ACC112 (cell line): ENCODE measurements around the gene GDF2.

Experiments
- H2AFZ ChIP-seq: fragments of 200-600 bp; sonication (generic); one replicate; pipeline ENCODE4 v1.6.0; 2017; ENCODE audit warnings: antibody characterized with exemption, low read length; ENCODE audit not compliant: unreplicated experiment
- H3K27ac ChIP-seq: fragments of 200-600 bp; sonication (generic); 2 replicates; pipeline ENCODE4 v1.5.1; 2014; ENCODE audit warnings: low read depth, mild to moderate bottlenecking, antibody characterized with exemption, low read length, moderate library complexity
- H3K27me3 ChIP-seq: fragments of 200-600 bp; sonication (generic); 2 replicates; pipeline ENCODE4 v1.6.1; 2014; ENCODE audit warnings: mild to moderate bottlenecking, antibody characterized with exemption, low read length, moderate library complexity, mixed read lengths; ENCODE audit not compliant: insufficient read depth
- H3K36me3 ChIP-seq: fragments of 200-600 bp; sonication (generic); 2 replicates; pipeline ENCODE4 v1.6.1; 2016; ENCODE audit warnings: mild to moderate bottlenecking, antibody characterized with exemption, low read length, moderate library complexity, mixed read lengths; ENCODE audit not compliant: insufficient read depth
- H3K4me1 ChIP-seq: fragments of 200-600 bp; sonication (generic); one replicate; pipeline ENCODE4 v1.6.1; 2016; ENCODE audit warnings: low read length, mixed read lengths; ENCODE audit not compliant: insufficient read depth, unreplicated experiment, control insufficient read depth
- H3K4me3 ChIP-seq: fragments of 200-600 bp; sonication (generic); 2 replicates; pipeline ENCODE4 v1.5.1; 2014; ENCODE audit warnings: mild to moderate bottlenecking, low read depth, low read length
- H3K79me2 ChIP-seq: fragments of 200-600 bp; sonication (generic); one replicate; pipeline ENCODE4 v1.6.0; 2016; ENCODE audit warnings: low read length; ENCODE audit not compliant: control insufficient read depth, unreplicated experiment, insufficient read depth

The GDF2 gene

DNA sequence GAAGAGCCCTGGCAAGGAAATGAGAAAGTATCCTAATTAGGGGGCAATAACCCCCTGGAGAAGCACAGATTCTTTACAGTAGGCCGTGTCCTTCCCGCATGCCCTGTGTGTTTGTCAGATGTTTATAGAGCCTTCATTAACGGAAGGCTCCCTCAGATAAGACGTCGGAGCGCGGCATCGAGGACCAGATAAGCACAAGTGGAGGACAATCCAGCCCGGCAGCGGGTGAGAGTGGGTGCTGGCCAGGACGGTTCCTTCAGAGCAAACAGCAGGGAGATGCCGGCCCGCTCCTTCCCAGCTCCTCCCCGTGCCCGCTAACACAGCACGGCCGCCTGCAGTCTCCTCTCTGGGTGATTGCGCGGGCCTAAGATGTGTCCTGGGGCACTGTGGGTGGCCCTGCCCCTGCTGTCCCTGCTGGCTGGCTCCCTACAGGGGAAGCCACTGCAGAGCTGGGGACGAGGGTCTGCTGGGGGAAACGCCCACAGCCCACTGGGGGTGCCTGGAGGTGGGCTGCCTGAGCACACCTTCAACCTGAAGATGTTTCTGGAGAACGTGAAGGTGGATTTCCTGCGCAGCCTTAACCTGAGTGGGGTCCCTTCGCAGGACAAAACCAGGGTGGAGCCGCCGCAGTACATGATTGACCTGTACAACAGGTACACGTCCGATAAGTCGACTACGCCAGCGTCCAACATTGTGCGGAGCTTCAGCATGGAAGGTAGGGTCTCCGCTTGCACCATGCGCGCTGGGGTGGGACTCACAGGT lies at the start of gene GDF2:
TSS of gene GDF2 (plus strand) at position 155 of the 762 bp plus-strand sequence. CDS start at position 370, 215 bp downstream.
- Histone ChIP-seq H3K79me2 (no peaks in the 10 kb centered on the region), H3K4me3 (no peak within 1 kb of the TSS), H3K4me1 (no peaks in the 10 kb centered on the region), H3K36me3 (no peaks in the 10 kb centered on the region), H2AFZ (no peak within 1 kb of the TSS), H3K27me3 (peaks cover 64% of the 10 kb centered on the region), H3K27ac (no peak within 1 kb of the TSS)

- Histone ChIP-seq H3K4me3 (no peak overlapping the region), H2AFZ (no peak overlapping the region), H3K4me1 (no peaks in the 10 kb centered on the region), H3K27ac (no peak overlapping the region), H3K79me2 (no peaks in the 10 kb centered on the region), H3K27me3 (peaks cover 42% of the 10 kb centered on the region), H3K36me3 (no peaks in the 10 kb centered on the region)
These were observed 46.2 kb upstream of the GDF2 start for GRCh38 chr10:47276071-47276470.

DNA sequence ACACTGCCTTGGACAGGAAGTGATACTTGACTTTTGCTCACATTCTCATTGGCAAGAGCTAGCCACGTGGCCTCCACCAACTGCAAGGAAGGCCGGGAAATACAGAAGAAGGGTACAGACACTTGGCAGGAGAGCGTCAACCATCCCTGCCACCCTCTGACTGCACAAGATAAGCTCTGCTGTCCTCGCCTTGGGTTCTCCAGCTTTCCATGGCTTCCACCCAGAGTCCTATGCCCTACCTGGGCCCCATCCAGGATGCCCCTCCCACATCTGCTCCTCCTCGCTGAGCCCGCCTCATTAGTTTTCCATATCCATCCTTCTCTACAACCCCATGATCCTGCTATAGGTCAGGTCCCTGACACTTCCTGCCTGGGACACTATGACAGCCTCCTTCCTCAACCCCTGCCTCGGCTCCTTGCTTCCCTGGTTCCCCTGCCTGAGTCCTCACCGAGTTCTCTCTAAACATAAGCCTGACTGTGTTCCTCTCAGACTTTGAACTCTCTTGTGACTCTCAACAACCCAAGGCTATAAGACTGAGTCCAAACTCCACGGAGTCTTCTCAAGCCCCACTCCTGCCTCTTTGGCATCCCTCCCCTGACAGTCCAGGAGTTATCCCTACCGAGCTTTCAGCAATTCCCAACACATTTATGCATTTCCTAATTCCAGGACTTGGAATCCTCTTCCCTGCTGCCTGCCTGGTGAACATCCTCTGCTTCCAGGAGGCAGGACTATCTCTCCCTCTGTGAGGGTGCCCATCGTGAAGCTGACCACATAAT lies 45.5 kb upstream of the GDF2 start:
- H2AFZ ChIP-seq: no peak overlapping the region
- no peak overlapping the region for H3K27ac ChIP-seq

DNA sequence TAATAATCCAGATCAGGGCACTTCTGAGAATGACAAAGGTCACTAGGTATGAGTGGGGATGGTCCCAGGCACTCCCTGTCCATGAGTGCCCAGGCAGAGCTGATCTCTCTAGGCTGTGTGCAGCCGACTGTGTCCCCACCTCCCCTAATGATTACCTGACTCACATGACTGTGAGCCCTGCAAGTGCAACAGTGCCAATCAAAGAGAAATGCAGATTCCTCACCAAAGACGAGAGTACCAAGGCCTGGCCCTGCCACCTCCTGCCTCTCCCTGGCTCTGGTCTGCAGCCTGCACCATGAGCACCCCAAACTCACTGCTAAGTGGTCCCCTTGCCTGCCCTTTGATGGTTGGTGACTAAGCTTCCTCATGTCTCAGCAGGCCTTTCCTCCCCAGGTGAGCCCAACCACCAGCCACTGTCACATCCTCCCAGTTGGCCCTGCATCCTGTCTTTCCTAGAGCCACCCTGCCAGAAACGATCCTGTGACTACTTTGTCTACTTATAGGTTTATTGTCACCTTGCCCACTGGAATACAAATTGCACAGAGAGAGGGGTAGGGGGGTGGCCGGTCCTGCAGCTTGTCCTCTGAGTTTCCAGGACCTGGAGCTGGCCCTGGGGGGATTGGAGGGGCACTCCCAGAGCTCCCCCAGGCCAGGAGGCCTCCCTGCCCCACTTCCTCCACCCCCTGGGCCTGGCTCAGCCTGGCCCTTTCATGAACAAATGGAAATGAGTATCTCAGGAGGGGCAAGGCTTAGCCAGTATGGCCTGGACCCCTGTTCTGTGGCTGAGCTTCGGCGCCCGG lies 44.7 kb upstream of the GDF2 start:
- Histone ChIP-seq H3K4me3 (no peak overlapping the region), H3K36me3 (no peaks in the 10 kb centered on the region), H3K27ac (no peak overlapping the region), H2AFZ (no peak overlapping the region), H3K79me2 (no peaks in the 10 kb centered on the region), H3K4me1 (no peaks in the 10 kb centered on the region), H3K27me3 (peaks cover 44% of the 10 kb centered on the region)

More for the DNA sequence above, 45.5 kb upstream of the GDF2 start:
- H3K79me2 ChIP-seq: no peaks in the 10 kb centered on the region
- peaks cover 42% of the 10 kb centered on the region for H3K27me3 ChIP-seq
- H3K36me3 ChIP-seq: no peaks in the 10 kb centered on the region
- no peak overlapping the region for H3K4me3 ChIP-seq
- H3K4me1 ChIP-seq: no peaks in the 10 kb centered on the region

DNA sequence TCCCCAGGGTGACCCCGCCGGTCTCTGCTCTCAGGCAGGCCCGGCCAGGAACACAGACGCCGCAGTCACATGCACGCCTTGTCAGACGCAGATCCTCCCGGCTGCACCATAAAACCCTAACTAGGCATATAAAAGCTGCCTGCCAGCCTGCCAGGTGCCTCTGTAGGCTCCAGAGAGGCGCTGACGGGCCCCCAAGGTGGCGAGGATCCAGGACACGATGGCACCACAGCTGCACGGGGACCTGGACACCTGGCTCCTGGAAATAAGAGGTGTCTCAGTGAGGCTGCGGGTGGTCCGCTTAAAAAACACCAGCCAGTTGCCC lies 44.1 kb upstream of the GDF2 start:
- H3K4me3 ChIP-seq: no peak overlapping the region
- H3K27me3 ChIP-seq: peaks cover 46% of the 10 kb centered on the region
- no peaks in the 10 kb centered on the region for H3K4me1 ChIP-seq
- no peaks in the 10 kb centered on the region for H3K36me3 ChIP-seq
- H3K27ac ChIP-seq: no peak overlapping the region
- no peaks in the 10 kb centered on the region for H3K79me2 ChIP-seq
- no peak overlapping the region for H2AFZ ChIP-seq

GRCh38 chr10:47278720-47279119 lies 43.5 kb upstream of the GDF2 start:
- Histone ChIP-seq H3K79me2 (no peaks in the 10 kb centered on the region), H3K27me3 (peaks cover 46% of the 10 kb centered on the region), H3K4me1 (no peaks in the 10 kb centered on the region), H3K36me3 (no peaks in the 10 kb centered on the region), H3K27ac (no peak overlapping the region), H3K4me3 (no peak overlapping the region), H2AFZ (no peak overlapping the region)

DNA sequence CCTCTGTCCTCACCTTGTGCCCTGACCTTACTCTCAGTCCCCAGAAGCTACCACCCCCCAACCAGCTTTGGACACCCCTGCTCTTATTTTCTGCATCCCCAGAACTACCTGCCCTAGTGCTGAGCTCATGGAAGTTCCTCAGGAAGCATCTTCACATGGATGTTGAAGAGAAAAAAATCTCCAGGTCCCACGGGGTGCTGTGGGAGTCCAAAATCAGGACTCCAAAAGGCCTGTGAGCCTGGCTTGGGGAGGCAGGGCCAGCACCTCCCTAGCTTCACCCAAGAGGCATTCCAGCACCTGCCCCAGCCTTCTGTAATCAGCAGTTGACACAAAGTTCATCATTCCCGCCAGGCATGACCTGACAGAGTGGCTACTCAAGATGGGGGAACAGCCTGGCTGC lies 43.0 kb upstream of the GDF2 start:
- Histone ChIP-seq H2AFZ (no peak overlapping the region), H3K4me3 (no peak overlapping the region), H3K36me3 (no peaks in the 10 kb centered on the region), H3K27ac (no peak overlapping the region), H3K27me3 (peaks cover 43% of the 10 kb centered on the region), H3K79me2 (no peaks in the 10 kb centered on the region), H3K4me1 (no peaks in the 10 kb centered on the region)

DNA sequence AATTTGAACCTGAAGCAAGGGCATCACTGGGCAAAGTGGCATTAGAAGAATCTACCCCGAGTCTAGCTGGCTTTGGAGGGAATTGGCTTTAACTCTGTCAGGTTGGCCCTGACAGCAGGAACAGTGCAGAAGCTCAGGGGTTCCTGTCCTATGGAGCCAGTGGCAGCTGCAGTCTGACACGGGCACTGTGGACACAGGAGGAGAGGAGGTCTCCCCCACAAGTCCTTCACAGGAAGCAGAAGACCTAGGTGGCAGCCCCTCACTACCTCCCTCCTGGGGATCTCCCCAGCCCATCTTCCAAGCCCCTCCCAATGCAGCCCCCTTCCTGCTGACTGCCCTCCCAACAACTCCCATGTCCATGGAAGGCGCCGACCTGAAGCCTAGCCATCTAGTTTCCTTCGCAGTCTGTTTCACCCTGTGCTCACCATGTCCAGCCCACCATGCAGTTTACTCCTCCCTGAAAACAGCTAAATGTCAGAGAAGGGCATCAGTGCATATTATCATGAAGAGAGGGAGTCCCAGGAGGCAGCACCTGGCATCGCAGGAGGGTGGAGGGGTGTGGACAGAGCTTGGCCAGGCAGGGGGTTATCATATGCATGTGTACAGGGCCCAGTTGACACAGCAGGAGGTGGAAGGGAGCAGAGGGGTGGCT lies 40.1 kb upstream of the GDF2 start:
- Histone ChIP-seq H3K27me3 (peaks cover 38% of the 10 kb centered on the region), H3K4me1 (no peaks in the 10 kb centered on the region), H3K36me3 (no peaks in the 10 kb centered on the region), H3K4me3 (no peak overlapping the region), H3K27ac (no peak overlapping the region), H2AFZ (no peak overlapping the region), H3K79me2 (no peaks in the 10 kb centered on the region)

DNA sequence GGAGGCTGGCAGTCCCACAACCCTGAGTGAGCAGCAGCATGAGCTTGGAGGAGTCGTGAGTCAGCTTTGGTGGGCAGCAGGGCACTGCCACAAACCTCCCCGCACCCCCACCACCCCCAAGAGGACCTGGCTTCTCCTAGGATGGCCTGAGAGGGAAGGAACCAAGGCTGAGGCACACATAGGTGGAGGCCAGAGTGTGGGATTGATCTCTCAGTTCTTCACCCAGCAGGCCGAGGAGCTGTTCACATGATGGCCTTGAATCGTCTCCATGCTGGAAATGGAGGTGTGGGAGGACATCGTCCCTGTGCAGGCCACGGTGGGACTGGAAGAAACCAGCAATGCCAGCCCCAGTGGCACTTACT lies 39.6 kb upstream of the GDF2 start:
- no peaks in the 10 kb centered on the region for H3K4me1 ChIP-seq

GRCh38 chr10:47283101-47283630 lies 39.1 kb upstream of the GDF2 start:
- H3K36me3 ChIP-seq: no peaks in the 10 kb centered on the region
- no peak overlapping the region for H2AFZ ChIP-seq
- peaks cover 38% of the 10 kb centered on the region for H3K27me3 ChIP-seq
- H3K4me3 ChIP-seq: no peak overlapping the region
- no peaks in the 10 kb centered on the region for H3K79me2 ChIP-seq
- no peaks in the 10 kb centered on the region for H3K4me1 ChIP-seq
- H3K27ac ChIP-seq: no peak overlapping the region

More for the DNA sequence above, 39.6 kb upstream of the GDF2 start:
- Histone ChIP-seq H2AFZ (no peak overlapping the region), H3K27ac (no peak overlapping the region), H3K36me3 (no peaks in the 10 kb centered on the region), H3K79me2 (no peaks in the 10 kb centered on the region), H3K4me3 (no peak overlapping the region), H3K27me3 (peaks cover 38% of the 10 kb centered on the region)
